A673 (cell line): ENCODE results near the gene TBC1D5.

Experiments used
- CTCF ChIP-seq: fragments of 300-800, 200-600 bp; sonication (generic); conservative IDR thresholded peaks from 2 replicates; pipeline ENCODE4 v1.5.1; 2017; ENCODE audit warnings: low read depth, mild to moderate bottlenecking, antibody characterized with exemption, low read length, moderate library complexity, mixed read lengths
- EZH2 ChIP-seq: fragments of 200-600 bp; sonication (generic); IDR thresholded peaks from 2 replicates; pipeline ENCODE4 v1.6.1; 2017; ENCODE audit warnings: borderline replicate concordance, low read depth, mild to moderate bottlenecking, mixed read lengths, antibody characterized with exemption, low read length; ENCODE audit not compliant: poor library complexity, severe bottlenecking

- TF ChIP-seq CTCF (no peak), EZH2 (no peak)
These were observed 86.7 kb downstream of the TBC1D5 start for GRCh38 chr3:17655743-17656142.
